Mononuclear cell (primary cell): ENCODE data around the gene NKAP. TPM values are rescaled to one million over a fixed set of nuclear protein-coding genes. Genes with fewer than 3 reads are reported as not detected.
A peak's percentile ranks its signal among the peaks of the same experiment; 100 is the strongest.
"Not testable (repeated sequence)": the region's sequence is repeated elsewhere in the genome, so short reads cannot be mapped to it uniquely, and the experiment has no call there.

Experiments
- H3K27me3 ChIP-seq: 2 replicates; pipeline ENCODE4 v1.6.0; 2011; ENCODE audit warnings: low read length, control low read depth; ENCODE audit not compliant: insufficient read depth
- H3K4me1 ChIP-seq: 2 replicates; pipeline ENCODE4 v1.5.1; 2011; ENCODE audit warnings: mild to moderate bottlenecking, low read length, control low read depth; ENCODE audit not compliant: insufficient read depth
- H3K4me3 ChIP-seq: 2 replicates; pipeline ENCODE4 v1.5.1; 2011; ENCODE audit warnings: mild to moderate bottlenecking, low read length, moderate library complexity
- H3K9me3 ChIP-seq: 2 replicates; pipeline ENCODE4 v1.5.1; 2011; ENCODE audit warnings: low read depth, mild to moderate bottlenecking, control low read depth, low read length
- total RNA-seq: library from RNA; depleted of rRNA; stranded (reverse); fragments of >200 nt; gene quantifications from one replicate; pipeline ENCODE4 v1.2.3, GENCODE V29; 2012

Gene NKAP
- 9.0 TPM for total RNA-seq

DNA sequence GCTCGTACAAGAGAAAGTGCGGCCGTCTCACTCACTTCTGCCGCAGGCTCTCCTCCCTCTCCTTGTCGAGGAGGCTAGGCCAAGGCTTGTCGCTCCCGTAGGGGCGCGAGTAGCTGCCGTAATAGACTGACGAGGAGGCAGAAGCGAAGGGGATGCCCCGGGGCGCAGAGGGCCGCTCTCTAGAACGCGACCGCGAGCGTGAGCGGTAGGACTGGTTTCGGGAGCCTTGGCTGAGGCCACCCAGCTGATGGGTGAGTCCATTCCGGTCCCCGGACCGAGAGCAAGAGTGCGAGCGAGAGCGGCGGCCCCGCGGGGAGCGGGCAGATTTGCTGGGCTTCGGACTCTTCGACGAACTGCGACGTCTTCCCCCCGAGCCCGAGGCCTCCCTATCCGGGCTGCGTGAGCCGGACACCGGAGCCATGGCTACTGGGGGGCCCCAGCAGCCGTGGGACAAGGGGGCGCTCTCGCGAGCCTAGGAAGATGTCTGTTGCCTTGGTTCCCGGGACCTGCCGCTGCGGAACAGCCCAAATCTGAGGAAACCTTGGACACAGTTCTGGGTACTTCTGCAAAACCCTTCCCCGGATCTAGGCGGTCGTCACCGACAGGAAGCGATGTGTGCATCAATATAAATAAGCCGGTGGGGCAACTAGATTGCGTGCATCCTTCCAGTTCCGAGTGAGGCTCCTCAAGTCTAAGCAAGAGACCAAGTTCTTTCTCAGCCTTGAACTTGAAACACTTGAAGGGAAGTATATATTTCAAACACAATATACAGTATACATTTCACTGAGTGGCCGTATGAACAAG, at the start of gene NKAP:
Gene NKAP, minus strand, starts transcription at position 567 of the 804 bp plus-strand sequence. Its CDS starts 146 bp downstream, at position 421.
- Histone ChIP-seq H3K27me3 (no peaks in the 10 kb centered on the region), H3K4me1 (peaks cover 22% of the 10 kb centered on the region), H3K9me3 (no peaks in the 10 kb centered on the region), H3K4me3 (peak within 1 kb of the TSS; percentile 72)

DNA sequence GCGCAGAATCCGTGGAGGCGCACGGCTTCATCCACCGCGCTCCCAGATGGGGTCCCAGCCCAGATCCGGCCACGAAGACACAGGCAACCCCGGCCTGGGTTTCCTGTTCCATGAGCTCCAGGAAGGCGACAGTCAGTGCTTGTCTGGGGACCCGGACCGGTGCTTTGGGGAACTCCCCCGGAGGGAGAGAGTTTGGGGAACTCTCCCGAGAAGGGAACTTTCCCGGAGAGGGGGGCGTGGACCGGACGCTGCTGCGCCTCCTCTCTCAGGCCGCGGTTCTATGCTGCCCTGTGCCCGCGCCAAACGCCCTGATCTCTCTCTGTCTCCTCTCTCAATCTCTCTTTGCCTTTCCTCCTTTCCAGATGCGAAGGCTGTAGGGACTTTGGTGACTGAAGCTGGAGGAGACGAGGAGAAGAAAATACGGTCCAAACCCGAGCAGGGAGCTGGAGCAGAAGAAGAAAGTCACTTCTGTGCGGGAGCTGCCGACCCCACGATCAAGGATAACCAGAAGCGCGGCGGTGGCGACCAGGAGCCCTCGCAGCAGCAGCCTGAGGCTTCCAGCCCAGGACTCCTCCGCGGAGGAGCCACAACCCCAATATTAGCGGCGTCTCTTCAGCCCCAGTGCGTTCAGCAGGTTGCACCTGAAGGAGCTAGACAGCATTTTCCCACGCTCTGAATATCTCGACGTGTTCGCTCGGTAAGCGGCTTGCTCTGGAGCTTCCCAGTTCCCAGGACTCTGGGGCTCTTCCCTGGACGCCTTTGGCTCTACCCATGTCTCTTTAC, 47.6 kb upstream of the NKAP start:
- Histone ChIP-seq H3K4me1 (peaks cover 17% of the 10 kb centered on the region), H3K9me3 (no peaks in the 10 kb centered on the region), H3K4me3 (no peak overlapping the region), H3K27me3 (peaks cover 73% of the 10 kb centered on the region)

DNA sequence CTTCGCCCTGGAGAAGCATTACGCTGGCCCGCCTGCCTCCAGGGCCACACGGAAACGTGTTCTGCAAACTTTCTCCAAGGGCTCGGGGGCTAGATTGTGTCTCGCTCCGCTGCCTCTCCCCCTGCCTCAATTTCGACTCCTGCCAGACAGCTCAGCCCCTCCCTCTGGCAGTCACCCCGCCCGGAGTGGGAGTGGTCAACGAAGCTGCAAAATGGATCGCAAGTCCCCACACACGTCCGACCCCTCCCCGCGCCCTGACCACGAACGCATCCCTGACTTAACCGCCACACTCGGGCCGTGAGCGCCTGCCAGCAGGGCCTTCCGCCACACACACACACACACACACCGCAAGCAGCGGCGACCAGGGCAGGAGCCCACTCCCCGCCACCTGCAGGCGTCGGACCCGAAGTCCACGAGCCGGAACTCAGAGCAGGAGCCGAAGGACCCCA, 47.0 kb upstream of the NKAP start:
- Histone ChIP-seq H3K27me3 (peaks cover 67% of the 10 kb centered on the region), H3K4me3 (no peak overlapping the region), H3K4me1 (peaks cover 17% of the 10 kb centered on the region), H3K9me3 (no peaks in the 10 kb centered on the region)

DNA sequence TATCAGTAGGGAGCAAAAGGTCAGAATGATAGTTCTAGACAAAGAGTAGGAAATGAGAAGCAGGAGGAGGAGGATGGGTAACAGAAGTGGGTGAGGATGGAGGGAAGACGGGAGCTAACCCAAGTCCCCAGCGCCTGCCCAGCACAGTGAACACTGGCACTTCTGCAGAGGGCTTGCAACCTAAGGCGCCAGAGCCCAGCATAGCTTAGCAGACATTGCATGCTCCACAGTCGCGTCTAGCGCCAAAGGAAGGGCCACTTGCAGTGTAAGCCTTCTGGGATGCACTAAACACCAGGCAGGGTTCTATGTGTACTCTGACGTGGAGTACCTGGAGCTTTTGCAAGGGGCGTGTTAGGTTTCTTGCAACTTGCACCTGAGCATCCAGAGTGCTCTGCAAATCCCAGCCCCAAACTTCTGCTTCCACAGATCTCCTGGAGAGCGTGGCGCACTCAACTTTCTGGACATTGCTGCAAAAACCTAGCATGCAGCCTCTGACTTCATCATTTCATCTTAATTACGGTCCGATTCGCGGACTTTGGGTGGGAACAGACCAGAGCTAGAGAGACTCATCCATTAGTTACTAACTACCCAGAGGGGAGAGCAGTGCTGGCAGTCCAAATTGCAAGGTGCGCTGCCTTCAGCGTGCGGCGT, 46.5 kb upstream of the NKAP start:
- Histone ChIP-seq H3K27me3 (peaks cover 62% of the 10 kb centered on the region), H3K9me3 (no peaks in the 10 kb centered on the region), H3K4me3 (no peak overlapping the region), H3K4me1 (peaks cover 17% of the 10 kb centered on the region)

DNA sequence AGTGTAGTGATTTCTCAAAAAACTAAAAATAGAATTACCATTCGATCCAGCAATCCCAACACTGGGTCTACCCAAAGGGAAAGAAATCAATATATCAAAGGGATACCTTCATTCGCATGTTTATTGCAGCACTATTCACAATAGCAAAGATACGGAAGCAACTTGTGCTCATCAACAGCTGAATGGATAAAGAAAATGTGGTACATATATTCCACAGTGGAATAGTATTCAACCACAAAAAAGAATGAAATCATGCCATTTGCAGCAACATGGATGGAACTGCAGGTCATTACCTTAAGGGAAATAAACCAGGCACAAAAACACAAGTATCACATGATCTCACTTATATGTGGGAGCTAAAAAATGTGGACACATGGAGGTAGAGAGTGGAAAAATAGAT, 42.7 kb upstream of the NKAP start:
- Histone ChIP-seq H3K4me3 (no peak overlapping the region), H3K27me3 (peaks cover 23% of the 10 kb centered on the region), H3K9me3 (no peaks in the 10 kb centered on the region), H3K4me1 (peaks cover 9% of the 10 kb centered on the region)

DNA sequence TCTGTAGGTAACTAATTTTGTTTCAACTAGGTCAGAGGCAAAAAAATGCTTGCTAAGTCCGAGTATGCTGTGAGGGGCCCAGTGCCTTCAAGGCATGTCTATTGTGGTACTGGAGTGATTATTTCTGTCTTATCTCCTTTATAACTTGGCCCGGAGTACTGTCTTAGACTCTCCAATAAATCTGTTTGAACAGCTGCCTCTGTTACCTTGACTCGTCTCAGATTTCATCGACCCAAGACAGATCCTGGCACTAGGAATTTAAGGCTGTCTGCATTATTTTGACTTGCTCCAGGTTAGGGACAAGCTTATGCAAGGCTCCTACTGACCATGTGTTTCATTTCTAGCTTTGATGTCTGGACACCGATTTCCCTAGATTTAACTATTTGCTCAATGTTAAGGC, 41.1 kb upstream of the NKAP start:
- Histone ChIP-seq H3K4me3 (no peak overlapping the region), H3K27me3 (peaks cover 12% of the 10 kb centered on the region), H3K9me3 (no peaks in the 10 kb centered on the region), H3K4me1 (no peaks in the 10 kb centered on the region)

DNA sequence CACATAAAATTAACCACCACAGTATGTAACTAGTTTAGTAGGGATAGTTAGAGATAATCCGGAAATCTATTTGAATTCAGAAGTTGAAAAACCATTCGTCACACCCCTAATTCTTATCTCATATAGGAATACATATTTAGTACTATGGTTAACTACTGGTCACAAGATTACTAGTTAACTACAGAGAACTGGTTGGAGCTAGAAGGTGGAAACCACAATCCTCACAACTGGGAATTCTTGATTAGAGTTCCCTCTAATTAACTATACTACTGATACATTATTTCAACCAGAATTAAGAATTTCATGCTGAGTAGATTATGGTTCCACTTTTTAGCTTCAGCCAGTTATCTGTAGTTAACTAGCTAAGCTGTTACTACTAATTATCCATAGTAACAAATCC, 39.9 kb upstream of the NKAP start:
- H3K27me3 ChIP-seq = peaks cover 6% of the 10 kb centered on the region
- H3K9me3 ChIP-seq = no peaks in the 10 kb centered on the region
- no peaks in the 10 kb centered on the region for H3K4me1 ChIP-seq
- H3K4me3 ChIP-seq = no peak overlapping the region

DNA sequence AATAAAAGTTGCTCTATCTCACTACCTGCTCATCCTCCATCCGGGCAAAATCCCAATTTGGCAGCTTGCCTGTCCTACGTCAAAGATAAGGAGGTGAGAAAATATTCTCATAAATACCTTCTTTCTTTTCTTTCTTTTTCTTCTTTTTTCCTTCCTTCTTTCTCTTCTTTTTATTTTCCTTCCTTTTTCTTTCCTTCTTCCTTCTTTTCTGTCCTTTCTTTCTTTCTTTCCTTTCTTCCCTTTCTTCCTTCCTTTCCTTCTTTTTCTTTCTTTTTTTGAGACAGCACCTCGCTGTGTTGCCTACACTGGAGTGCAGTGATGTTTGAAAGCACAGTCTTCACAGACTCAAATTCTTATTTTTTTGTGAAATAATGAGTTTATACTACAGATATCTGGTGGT, 38.6 kb upstream of the NKAP start:
- Histone ChIP-seq H3K27me3 (peaks cover 4% of the 10 kb centered on the region), H3K9me3 (no peaks in the 10 kb centered on the region), H3K4me1 (no peaks in the 10 kb centered on the region), H3K4me3 (no peak overlapping the region)

DNA sequence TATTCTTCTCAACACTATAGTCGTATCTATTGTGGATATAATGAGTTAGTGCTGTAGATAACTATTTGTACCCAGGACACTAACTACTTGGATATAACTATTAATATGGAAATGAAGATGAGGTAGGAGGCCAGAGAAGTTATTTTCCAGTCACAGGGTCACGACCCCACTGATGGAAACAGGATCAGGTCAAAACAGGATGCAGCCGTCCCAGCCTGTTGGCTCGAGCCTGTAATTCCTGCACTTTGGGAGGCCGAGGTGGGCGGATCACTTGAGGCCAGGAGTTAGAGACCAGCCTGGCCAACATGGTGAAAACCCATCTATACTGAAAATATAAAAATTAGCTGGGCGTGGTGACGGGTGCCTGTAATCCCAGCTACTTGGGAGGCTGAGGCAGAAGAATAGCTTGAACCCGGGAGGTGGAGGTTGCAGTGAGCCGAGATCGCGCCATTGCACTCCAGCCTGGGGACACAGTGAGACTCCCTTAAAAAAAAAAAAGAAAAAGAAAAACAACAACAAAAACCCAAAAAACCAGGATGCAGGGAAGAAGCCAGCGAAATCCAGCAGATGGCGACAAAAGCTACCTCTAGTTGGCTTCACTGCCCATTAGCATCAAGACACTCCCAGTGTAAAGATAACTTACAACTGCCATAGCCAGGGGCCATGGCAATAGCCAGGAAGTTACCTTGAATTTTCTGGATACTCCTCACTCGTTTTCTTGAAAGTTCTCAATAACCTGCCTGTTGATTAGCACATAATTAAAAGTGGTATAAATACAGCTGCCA, 37.9 kb upstream of the NKAP start:
- Histone ChIP-seq H3K4me1 (no peaks in the 10 kb centered on the region), H3K4me3 (no peak overlapping the region), H3K9me3 (no peaks in the 10 kb centered on the region), H3K27me3 (peaks cover 2% of the 10 kb centered on the region)

DNA sequence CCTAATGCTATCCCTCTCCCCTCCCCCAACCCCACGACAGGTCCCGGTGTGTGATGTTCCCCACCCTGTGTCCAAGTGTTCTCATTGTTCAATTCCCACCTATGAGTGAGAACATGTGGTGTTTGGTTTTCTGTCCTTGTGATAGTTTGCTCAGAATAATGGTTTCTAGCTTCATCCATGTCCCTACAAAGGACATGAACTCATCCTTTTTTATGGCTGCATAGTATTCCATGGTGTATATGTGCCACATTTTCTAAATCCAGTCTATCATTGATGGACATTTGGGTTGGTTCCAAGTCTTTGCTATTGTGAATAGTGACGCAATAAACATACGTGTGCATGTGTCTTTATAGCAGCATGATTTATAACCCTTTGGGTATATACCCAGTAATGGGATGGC, 33.6 kb upstream of the NKAP start:
- H3K4me1 ChIP-seq, H3K4me3 ChIP-seq, H3K27me3 ChIP-seq, H3K9me3 ChIP-seq: not testable (repeated sequence)

DNA sequence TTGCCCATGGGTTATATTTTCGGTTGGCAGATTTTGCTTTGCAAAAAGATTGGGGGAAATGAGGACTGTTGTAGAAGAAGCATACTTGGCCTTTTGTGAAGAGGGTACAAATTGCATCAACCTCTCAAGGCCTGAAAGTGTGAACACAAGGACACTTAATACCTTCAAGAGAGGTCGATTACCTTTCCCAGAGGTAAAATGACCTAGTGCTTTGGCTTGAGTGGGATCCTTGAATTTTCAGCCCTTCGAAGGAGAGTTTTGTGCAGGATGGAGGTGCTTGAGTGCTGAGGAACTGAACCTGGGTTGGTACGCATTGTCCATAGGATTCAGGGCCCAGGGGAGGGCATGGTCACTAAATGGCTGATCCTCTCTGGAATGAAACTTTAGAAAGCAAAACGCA, 27.6 kb upstream of the NKAP start:
- Histone ChIP-seq H3K4me3 (no peak overlapping the region), H3K9me3 (no peaks in the 10 kb centered on the region), H3K27me3 (no peaks in the 10 kb centered on the region), H3K4me1 (no peaks in the 10 kb centered on the region)

DNA sequence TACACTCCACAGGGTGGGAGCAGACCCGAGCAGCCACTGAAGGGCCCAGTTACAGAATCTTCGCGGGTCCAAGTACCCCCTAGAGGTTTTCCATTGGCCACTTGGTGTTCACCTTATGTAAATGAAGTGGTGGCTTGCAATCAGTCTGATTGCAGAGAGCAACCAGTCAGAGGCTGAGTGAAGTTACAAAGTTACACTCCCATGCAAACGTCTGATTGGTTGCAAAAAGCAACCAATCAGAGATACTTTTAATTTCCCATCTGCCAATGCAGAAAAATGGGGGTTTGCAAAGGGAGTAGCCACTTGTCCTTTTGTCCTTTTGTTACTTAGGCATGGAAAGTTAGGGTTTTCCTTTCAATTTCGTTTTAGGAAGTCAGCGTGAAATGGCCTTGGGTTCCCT, 27.0 kb upstream of the NKAP start:
- Histone ChIP-seq H3K4me1 (no peaks in the 10 kb centered on the region), H3K4me3 (no peak overlapping the region), H3K27me3 (no peaks in the 10 kb centered on the region), H3K9me3 (no peaks in the 10 kb centered on the region)

DNA sequence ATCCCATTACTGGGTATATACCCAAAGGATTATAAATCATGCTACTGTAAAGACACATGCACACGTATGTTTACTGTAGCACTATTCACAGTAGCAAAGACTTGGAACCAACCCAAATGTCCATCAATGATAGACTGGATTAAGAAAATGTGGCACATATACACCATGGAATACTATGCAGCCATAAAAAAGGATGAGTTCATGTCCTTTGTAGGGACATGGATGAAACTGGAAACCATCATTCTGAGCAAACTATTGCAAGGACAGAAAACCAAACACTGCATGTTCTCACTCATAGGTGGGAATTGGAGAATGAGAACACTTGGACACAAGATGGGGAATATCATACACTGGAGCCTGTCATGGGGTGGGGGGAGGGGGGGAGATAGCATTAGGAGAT, 23.3 kb upstream of the NKAP start:
- not testable (repeated sequence) for H3K27me3 ChIP-seq, H3K9me3 ChIP-seq, H3K4me1 ChIP-seq, H3K4me3 ChIP-seq

DNA sequence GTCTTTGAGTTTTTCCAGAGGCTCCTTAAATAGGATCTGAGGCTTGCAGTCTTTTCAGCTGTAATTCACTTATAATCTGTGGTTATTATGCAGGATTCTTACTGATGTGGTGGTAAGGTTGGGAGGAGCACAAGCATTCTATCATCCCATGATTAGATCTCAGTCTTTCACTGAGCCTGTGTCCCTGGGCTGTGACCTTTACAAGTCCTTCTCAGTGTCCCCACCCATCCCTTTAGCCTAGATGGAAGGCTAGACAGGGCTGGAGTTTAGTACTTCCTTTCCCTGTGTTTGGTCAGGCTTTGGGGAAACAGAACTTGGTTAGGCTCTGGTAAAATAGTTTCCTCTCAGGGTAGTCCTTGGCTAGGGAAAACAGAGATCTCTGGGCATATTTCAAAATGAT, 17.1 kb upstream of the NKAP start:
- Histone ChIP-seq H3K4me3 (no peak overlapping the region), H3K27me3 (no peaks in the 10 kb centered on the region), H3K4me1 (no peaks in the 10 kb centered on the region), H3K9me3 (no peaks in the 10 kb centered on the region)
